ENCODE data around the gene LHX1.
A peak's percentile ranks its signal among the peaks of the same experiment; 100 is the strongest.

LHX1 gene

GRCh38 chr17:36937001-36937958, at the start of gene LHX1:
LHX1 (plus strand) TSS chr17:36937475; CDS start chr17:36938198, 723 bp downstream.
- no peak for TF ChIP-seq CTCF (IDR thresholded peaks at IDR 0.05; ENCODE audit: low read depth, low read length)
- no peak within 1 kb of the TSS for H3K4me3 ChIP-seq (ENCODE audit: low read depth, low read length)
- no peak for DNase-seq (ENCODE audit: low read depth, low spot score)
- in situ Hi-C loops (cut with HindIII; ENCODE audit: low sequenced_read_pairs): no loop called here

GRCh38 chr17:36888236-36888951, 48.9 kb upstream of the LHX1 start:
- DNase-seq (ENCODE audit: low read depth, low spot score): no peak
- no peak for TF ChIP-seq CTCF (IDR thresholded peaks at IDR 0.05; ENCODE audit: low read depth, low read length)
- in situ Hi-C loops (cut with HindIII; ENCODE audit: low sequenced_read_pairs): no loop called here
- H3K4me3 ChIP-seq (ENCODE audit: low read depth, low read length): no peak overlapping the region

DNA sequence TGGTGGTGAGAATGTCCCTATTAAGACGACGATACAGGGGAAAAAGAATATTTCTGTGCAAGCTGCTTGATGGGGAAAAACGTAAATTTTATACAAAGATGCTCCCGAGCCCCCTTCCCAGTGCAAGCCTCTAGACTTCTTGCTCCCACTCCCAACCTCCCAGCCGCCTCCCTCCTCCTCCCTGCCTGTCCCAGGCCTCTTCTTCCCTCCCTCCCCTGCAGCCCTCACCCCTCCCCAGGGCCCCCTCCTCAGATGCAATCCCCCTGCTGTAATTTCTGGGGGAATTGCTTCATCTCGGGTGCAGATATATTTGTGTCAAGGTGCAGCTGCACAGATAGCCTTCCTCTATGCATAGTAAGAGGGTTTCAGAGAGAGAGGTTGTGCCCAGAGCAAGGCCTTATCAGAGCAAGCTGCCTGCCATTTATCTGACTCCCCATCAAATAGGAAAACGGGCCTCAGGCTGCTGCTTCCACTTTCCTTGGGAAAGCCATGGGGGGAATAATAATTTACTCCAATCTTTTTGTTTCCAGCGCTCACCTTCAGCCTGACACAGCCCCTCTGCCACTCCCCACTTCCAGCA, 47.4 kb upstream of the LHX1 start:
- in situ Hi-C loops (cut with HindIII; ENCODE audit: low sequenced_read_pairs): no loop called here
- TF ChIP-seq CTCF (IDR thresholded peaks at IDR 0.05; ENCODE audit: low read depth, low read length): no peak
- H3K4me3 ChIP-seq (ENCODE audit: low read depth, low read length): no peak overlapping the region
- no peak for DNase-seq (ENCODE audit: low read depth, low spot score)

GRCh38 chr17:36890398-36891168, 46.7 kb upstream of the LHX1 start:
- in situ Hi-C loops (cut with HindIII; ENCODE audit: low sequenced_read_pairs): no loop called here
- TF ChIP-seq CTCF (IDR thresholded peaks at IDR 0.05; ENCODE audit: low read depth, low read length): no peak
- H3K4me3 ChIP-seq (ENCODE audit: low read depth, low read length): no peak overlapping the region
- DNase-seq (ENCODE audit: low read depth, low spot score): no peak

- DNase-seq (ENCODE audit: low read depth, low spot score): no peak
- in situ Hi-C loops (cut with HindIII; ENCODE audit: low sequenced_read_pairs): no loop called here
- no peak overlapping the region for H3K4me3 ChIP-seq (ENCODE audit: low read depth, low read length)
- TF ChIP-seq CTCF (IDR thresholded peaks at IDR 0.05; ENCODE audit: low read depth, low read length): peak; percentile 20
These were observed 45.0 kb upstream of the LHX1 start for GRCh38 chr17:36892112-36892838.
